GM12878 (cell line): ENCODE measurements around the gene PDGFD.

Experiments
- CHD1 ChIP-seq: IDR thresholded peaks from 2 replicates; pipeline ENCODE4 v1.6.1; 2012; ENCODE audit warnings: low read depth, low read length, improper control_type of control experiment
- MTA3 ChIP-seq: IDR thresholded peaks from 2 replicates; pipeline ENCODE4 v1.6.1; 2012; ENCODE audit warnings: low read length, inconsistent platforms, borderline replicate concordance
- NR2C2 ChIP-seq: IDR thresholded peaks from 2 replicates; pipeline ENCODE4 v1.6.1; 2011; ENCODE audit warnings: borderline replicate concordance, low read depth; ENCODE audit not compliant: control insufficient read depth, insufficient read length
- POLR2A ChIP-seq: IDR thresholded peaks from 2 replicates; pipeline ENCODE4 v1.6.1; 2011; ENCODE audit warnings: low read depth, mild to moderate bottlenecking, low read length
- POLR2AphosphoS5 ChIP-seq: IDR thresholded peaks from 2 replicates; pipeline ENCODE4 v1.6.1; 2011; ENCODE audit warnings: mild to moderate bottlenecking, low read length, inconsistent platforms
- RAD21 ChIP-seq: IDR thresholded peaks from 2 replicates; pipeline ENCODE4 v1.6.1; 2011; ENCODE audit warnings: mild to moderate bottlenecking, low read depth, low read length, moderate library complexity; ENCODE audit not compliant: insufficient read depth
- RCOR1 ChIP-seq: conservative IDR thresholded peaks from 2 replicates; pipeline ENCODE4 v1.6.1; 2012; ENCODE audit warnings: low read depth, low read length, improper control_type of control experiment
- SIN3A ChIP-seq: IDR thresholded peaks from 2 replicates; pipeline ENCODE4 v1.6.1; 2012; ENCODE audit warnings: low read depth, low read length, improper control_type of control experiment
- SRF ChIP-seq, 2 experiments: IDR thresholded peaks; 2 replicates each; pipeline ENCODE4 v1.6.1; 2011; ENCODE audit warnings: low read depth in 2 of 2, low read length in 2 of 2, mild to moderate bottlenecking in 1 of 2, moderate library complexity in 1 of 2
- SUZ12 ChIP-seq: fragments of 200-600 bp; sonication (generic); IDR thresholded peaks from one replicate; pipeline ENCODE4 v1.6.1; 2018; ENCODE audit warnings: antibody characterized with exemption, mild to moderate bottlenecking; ENCODE audit not compliant: unreplicated experiment
- ZNF274 ChIP-seq: IDR thresholded peaks from one replicate; pipeline ENCODE4 v1.8.0; 2011; ENCODE audit not compliant: insufficient read length, insufficient read depth
- TF ChIP-seq, protein P1 (sequence below), 3 experiments: IDR thresholded peaks in 2 of 3; conservative IDR thresholded peaks in 1 of 3; 2 replicates each; pipeline ENCODE4 v1.5.1; 2011; ENCODE audit warnings: low read depth in 3 of 3, low read length in 3 of 3, mild to moderate bottlenecking in 3 of 3, control low read depth in 2 of 3, moderate library complexity in 2 of 3, inconsistent platforms in 1 of 3, mixed read lengths in 1 of 3; ENCODE audit not compliant: control insufficient read depth in 2 of 3, insufficient read depth in 1 of 3; ENCODE audit errors: extremely low read depth in 1 of 3
- TF ChIP-seq, protein P2 (sequence below): IDR thresholded peaks from 2 replicates; pipeline ENCODE4 v1.6.1; 2011; ENCODE audit warnings: borderline replicate concordance, low read depth, mild to moderate bottlenecking, moderate library complexity, mixed read lengths, low read length; ENCODE audit not compliant: insufficient read depth; ENCODE audit errors: extremely low read length

GRCh38 chr11:104075706-104076105 lies 88.2 kb downstream of the PDGFD start:
- TF ChIP-seq, protein P1, sequence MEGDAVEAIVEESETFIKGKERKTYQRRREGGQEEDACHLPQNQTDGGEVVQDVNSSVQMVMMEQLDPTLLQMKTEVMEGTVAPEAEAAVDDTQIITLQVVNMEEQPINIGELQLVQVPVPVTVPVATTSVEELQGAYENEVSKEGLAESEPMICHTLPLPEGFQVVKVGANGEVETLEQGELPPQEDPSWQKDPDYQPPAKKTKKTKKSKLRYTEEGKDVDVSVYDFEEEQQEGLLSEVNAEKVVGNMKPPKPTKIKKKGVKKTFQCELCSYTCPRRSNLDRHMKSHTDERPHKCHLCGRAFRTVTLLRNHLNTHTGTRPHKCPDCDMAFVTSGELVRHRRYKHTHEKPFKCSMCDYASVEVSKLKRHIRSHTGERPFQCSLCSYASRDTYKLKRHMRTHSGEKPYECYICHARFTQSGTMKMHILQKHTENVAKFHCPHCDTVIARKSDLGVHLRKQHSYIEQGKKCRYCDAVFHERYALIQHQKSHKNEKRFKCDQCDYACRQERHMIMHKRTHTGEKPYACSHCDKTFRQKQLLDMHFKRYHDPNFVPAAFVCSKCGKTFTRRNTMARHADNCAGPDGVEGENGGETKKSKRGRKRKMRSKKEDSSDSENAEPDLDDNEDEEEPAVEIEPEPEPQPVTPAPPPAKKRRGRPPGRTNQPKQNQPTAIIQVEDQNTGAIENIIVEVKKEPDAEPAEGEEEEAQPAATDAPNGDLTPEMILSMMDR (IDR thresholded peaks at IDR 0.05 in 2 of 3, conservative IDR thresholded peaks at IDR 0.05 in 1 of 3; ENCODE audit: control insufficient read depth in 2 of 3, extremely low read depth in 1 of 3, insufficient read depth in 1 of 3, low read depth in 3 of 3, low read length in 3 of 3): no peak
- no peak for TF ChIP-seq POLR2AphosphoS5
- TF ChIP-seq ZNF274: no peak
- TF ChIP-seq CHD1: no peak
- no peak for TF ChIP-seq MTA3
- TF ChIP-seq, protein P2, sequence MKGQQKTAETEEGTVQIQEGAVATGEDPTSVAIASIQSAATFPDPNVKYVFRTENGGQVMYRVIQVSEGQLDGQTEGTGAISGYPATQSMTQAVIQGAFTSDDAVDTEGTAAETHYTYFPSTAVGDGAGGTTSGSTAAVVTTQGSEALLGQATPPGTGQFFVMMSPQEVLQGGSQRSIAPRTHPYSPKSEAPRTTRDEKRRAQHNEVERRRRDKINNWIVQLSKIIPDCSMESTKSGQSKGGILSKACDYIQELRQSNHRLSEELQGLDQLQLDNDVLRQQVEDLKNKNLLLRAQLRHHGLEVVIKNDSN: no peak
- no peak for TF ChIP-seq NR2C2
- no peak for TF ChIP-seq POLR2A
- no peak for TF ChIP-seq RAD21
- no peak for TF ChIP-seq SRF (IDR thresholded peaks at IDR 0.05; ENCODE audit: low read depth in 2 of 2, low read length in 2 of 2)
- no peak for TF ChIP-seq SUZ12
- no peak for TF ChIP-seq RCOR1
- no peak for TF ChIP-seq SIN3A
